CD14-positive monocyte (primary cell): Measurements from ENCODE around the gene CRY2. TPM values are rescaled to one million over a fixed set of nuclear protein-coding genes. Genes with fewer than 3 reads are reported as not detected.
A peak's percentile ranks its signal among the peaks of the same experiment; 100 is the strongest.

Experiments used
- DNase-seq, 3 donors: peaks; one replicate each; pipeline ENCODE4 v3.0.0-alpha.2; 2011 to 2022
- H2AFZ ChIP-seq: 2 replicates; pipeline ENCODE4 v1.6.0; 2012; ENCODE audit warnings: mild to moderate bottlenecking, low read depth, low read length, inconsistent platforms; ENCODE audit not compliant: insufficient read depth, poor library complexity, severe bottlenecking
- H3K27ac ChIP-seq, 2 donors: 1 replicate in 1 of 2; 2 replicates in 1 of 2; pipeline ENCODE4 v1.5.1; 2012 to 2013; ENCODE audit warnings: low read length in 2 of 2, control low read depth in 1 of 2, inconsistent platforms in 1 of 2, low read depth in 1 of 2, mild to moderate bottlenecking in 1 of 2
- H3K27me3 ChIP-seq, 2 donors: one replicate each; pipeline versions ENCODE4 v1.6.0 to v1.6.1; 2011 to 2013; ENCODE audit warnings: low read length in 2 of 2; ENCODE audit not compliant: control insufficient read depth in 2 of 2, insufficient read depth in 2 of 2
- H3K36me3 ChIP-seq, 2 donors: replicated peaks in 1 of 2; 1 replicate in 1 of 2; 2 replicates in 1 of 2; pipeline versions ENCODE4 v1.5.1 to v1.6.1; 2012 to 2013; ENCODE audit warnings: low read length in 2 of 2, control low read depth in 1 of 2, inconsistent platforms in 1 of 2, mild to moderate bottlenecking in 1 of 2; ENCODE audit not compliant: insufficient read depth in 2 of 2, control insufficient read depth in 1 of 2
- H3K4me1 ChIP-seq, 2 donors: 1 replicate in 1 of 2; 2 replicates in 1 of 2; pipeline versions ENCODE4 v1.5.1 to v1.6.1; 2012 to 2013; ENCODE audit warnings: low read length in 2 of 2, control low read depth in 1 of 2, inconsistent platforms in 1 of 2, mild to moderate bottlenecking in 1 of 2, moderate library complexity in 1 of 2; ENCODE audit not compliant: insufficient read depth in 2 of 2, control insufficient read depth in 1 of 2
- H3K4me2 ChIP-seq: replicated peaks from 2 replicates; pipeline ENCODE3; 2012; ENCODE audit warnings: low read length, moderate library complexity, mild to moderate bottlenecking; ENCODE audit not compliant: poor library complexity, severe bottlenecking; ENCODE audit errors: extremely low read depth
- H3K4me3 ChIP-seq, 3 experiments: fragments of 200-600 bp in 1 of 3; sonication (generic) in 1 of 3; replicated peaks in 1 of 3; 1 replicate in 2 of 3; 2 replicates in 1 of 3; pipeline ENCODE4 v1.5.1; 2011 to 2013; ENCODE audit warnings: low read length in 3 of 3, mild to moderate bottlenecking in 3 of 3, control low read depth in 2 of 3, low read depth in 2 of 3, inconsistent platforms in 1 of 3, moderate library complexity in 1 of 3
- H3K79me2 ChIP-seq: 2 replicates; pipeline ENCODE4 v1.6.0; 2012; ENCODE audit warnings: mild to moderate bottlenecking, control low read depth, inconsistent platforms, low read length, moderate library complexity; ENCODE audit not compliant: insufficient read depth
- H3K9ac ChIP-seq: 2 replicates; pipeline ENCODE4 v1.6.0; 2017; ENCODE audit warnings: low read length, mild to moderate bottlenecking; ENCODE audit not compliant: insufficient read depth, poor library complexity, severe bottlenecking
- H3K9me3 ChIP-seq, 2 donors: replicated peaks in 1 of 2; 1 replicate in 1 of 2; 2 replicates in 1 of 2; pipeline versions ENCODE4 v1.5.1 to v1.6.1; 2012 to 2013; ENCODE audit warnings: low read length in 2 of 2, control low read depth in 1 of 2; ENCODE audit not compliant: control insufficient read depth in 1 of 2, insufficient read depth in 1 of 2
- H4K20me1 ChIP-seq: 2 replicates; pipeline ENCODE4 v1.6.0; 2012; ENCODE audit warnings: mild to moderate bottlenecking, low read length, control low read depth, moderate library complexity; ENCODE audit not compliant: insufficient read depth
- H3K27ac Mint-ChIP-seq, 7 donors: one replicate each; pipeline ENCODE4 v1.8.0; 2020; ENCODE audit warnings: mild to moderate bottlenecking in 7 of 7, mixed read lengths in 7 of 7, moderate library complexity in 6 of 7, inconsistent platforms in 2 of 7
- H3K27me3 Mint-ChIP-seq, 3 donors: one replicate each; pipeline ENCODE4 v1.8.0; 2021 to 2022; ENCODE audit warnings: low read depth in 3 of 3, mild to moderate bottlenecking in 3 of 3, mixed read lengths in 3 of 3, moderate library complexity in 3 of 3, inconsistent platforms in 1 of 3
- H3K36me3 Mint-ChIP-seq, 2 donors: one replicate each; pipeline ENCODE4 v1.8.0; 2020; ENCODE audit warnings: mixed read lengths in 2 of 2, inconsistent platforms in 1 of 2, mild to moderate bottlenecking in 1 of 2
- H3K4me1 Mint-ChIP-seq: one replicate; pipeline ENCODE4 v1.8.0; 2020; ENCODE audit warnings: mild to moderate bottlenecking, mixed read lengths
- H3K4me3 Mint-ChIP-seq, 2 donors: one replicate each; pipeline ENCODE4 v1.8.0; 2020; ENCODE audit warnings: mild to moderate bottlenecking in 2 of 2, mixed read lengths in 2 of 2, moderate library complexity in 1 of 2
- H3K9me3 Mint-ChIP-seq, 7 donors: one replicate each; pipeline ENCODE4 v1.8.0; 2020 to 2022; ENCODE audit warnings: mixed read lengths in 7 of 7, mild to moderate bottlenecking in 6 of 7, moderate library complexity in 6 of 7, inconsistent platforms in 2 of 7
- WGBS: methylation state at CpG from one replicate; pipeline ENCODE4 v1.1.5; 2013; ENCODE audit warnings: missing lambda C conversion rate; ENCODE audit not compliant: insufficient coverage; 5-methylcytosine and 5-hydroxymethylcytosine counted together
- intact Hi-C, 2 donors: fragments of 100-400 bp; cut with micrococcal nuclease; formaldehyde crosslinking; loops; one replicate each; pipeline versions ENCODE4 v1.15.0 to v1.15.1; 2023
- polyA plus RNA-seq, 3 donors: library from polyadenylated mRNA; depleted of rRNA in 1 of 3; unstranded in 2 of 3; stranded (reverse) in 1 of 3; fragments of 300-500 nt in 2 of 3; fragments of >200 nt in 1 of 3; fragmentation: Illumina TruSeq in 2 of 3; gene quantifications; 1 replicate in 2 of 3; 2 replicates in 1 of 3; pipeline ENCODE4 v1.2.3, GENCODE V29; 2012 to 2021
- TF ChIP-seq, protein P1 (sequence below): fragments of 200-600 bp; IDR thresholded peaks from one replicate; pipeline ENCODE4 v1.8.0; 2022; ENCODE audit warnings: antibody characterized with exemption, mild to moderate bottlenecking

CRY2 gene
- polyA plus RNA-seq, 3 donors = 5.1 to 12.5 (median 7.2) TPM

DNA sequence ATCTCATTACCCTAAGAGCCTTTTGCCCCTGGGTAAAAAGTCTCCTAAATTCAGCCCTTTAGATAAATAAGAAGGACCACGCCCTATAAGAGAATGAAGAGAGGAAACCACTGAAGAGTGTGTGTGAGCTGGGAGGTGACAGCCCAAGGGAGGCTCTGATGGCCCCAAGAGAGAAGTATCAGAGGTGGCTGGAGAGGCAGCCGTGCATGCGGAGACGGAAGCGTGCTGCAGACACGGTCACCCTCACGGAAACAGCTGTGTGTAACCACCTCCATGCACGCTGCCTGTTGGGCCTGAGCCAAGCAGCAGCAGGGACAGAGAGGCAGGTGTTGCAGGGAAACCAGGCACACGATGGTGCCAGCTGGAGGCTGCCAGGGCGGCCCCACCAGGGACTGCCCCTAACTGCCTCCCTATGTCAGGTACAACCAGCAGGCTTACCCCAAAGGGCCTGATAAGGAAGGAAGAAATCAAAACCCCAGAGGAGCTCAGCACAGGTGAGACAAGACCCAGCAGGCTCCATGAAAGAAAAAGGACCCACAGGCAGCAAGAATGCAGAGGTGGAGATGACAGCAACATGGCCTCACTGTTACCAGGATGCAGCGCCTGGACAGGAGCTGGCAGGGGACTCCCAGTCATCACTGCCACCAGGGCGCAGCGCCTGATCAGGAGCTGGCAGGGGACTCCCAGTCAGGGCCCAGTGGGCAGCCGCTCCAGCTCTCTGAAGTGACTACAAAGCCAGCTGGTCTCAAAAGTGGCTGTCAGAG lies 82.9 kb downstream of the CRY2 start:
- Histone ChIP-seq H3K4me3 (no peak overlapping the region), H3K4me1 (peaks cover 60% of the 10 kb centered on the region in 2 donors), H4K20me1 (peaks cover 55% of the 10 kb centered on the region), H3K27ac (peak overlapping the region; percentile 38 to 56), H2AFZ (no peak overlapping the region), H3K9me3 (no peaks in the 10 kb centered on the region), H3K4me2 (peak overlapping the region; percentile 12), H3K36me3 (peaks cover 25 to 33% of the 10 kb centered on the region in 2 donors), H3K27me3 (no peaks in the 10 kb centered on the region), H3K9ac (no peak overlapping the region), H3K79me2 (peaks cover 38% of the 10 kb centered on the region)
- 55% methylated on average over 14 of the region's 14 CpGs for WGBS
- Mint-ChIP-seq H3K27ac (peak overlapping the region in 6 of 7 donors; percentile 72 to 83 (median 79)), H3K4me3 (peak overlapping the region; percentile 16 to 33), H3K4me1 (peaks cover 67% of the 10 kb centered on the region), H3K36me3 (peaks cover 30 to 52% of the 10 kb centered on the region in 2 donors), H3K27me3 (peaks cover 0 to 3% (median 0%) of the 10 kb centered on the region in 3 donors), H3K9me3 (no peaks in the 10 kb centered on the region)
- DNase-seq = peak in 2 of 3 donors; percentile 20 to 37
- intact Hi-C loops = no loop called here
- TF ChIP-seq, protein P1, sequence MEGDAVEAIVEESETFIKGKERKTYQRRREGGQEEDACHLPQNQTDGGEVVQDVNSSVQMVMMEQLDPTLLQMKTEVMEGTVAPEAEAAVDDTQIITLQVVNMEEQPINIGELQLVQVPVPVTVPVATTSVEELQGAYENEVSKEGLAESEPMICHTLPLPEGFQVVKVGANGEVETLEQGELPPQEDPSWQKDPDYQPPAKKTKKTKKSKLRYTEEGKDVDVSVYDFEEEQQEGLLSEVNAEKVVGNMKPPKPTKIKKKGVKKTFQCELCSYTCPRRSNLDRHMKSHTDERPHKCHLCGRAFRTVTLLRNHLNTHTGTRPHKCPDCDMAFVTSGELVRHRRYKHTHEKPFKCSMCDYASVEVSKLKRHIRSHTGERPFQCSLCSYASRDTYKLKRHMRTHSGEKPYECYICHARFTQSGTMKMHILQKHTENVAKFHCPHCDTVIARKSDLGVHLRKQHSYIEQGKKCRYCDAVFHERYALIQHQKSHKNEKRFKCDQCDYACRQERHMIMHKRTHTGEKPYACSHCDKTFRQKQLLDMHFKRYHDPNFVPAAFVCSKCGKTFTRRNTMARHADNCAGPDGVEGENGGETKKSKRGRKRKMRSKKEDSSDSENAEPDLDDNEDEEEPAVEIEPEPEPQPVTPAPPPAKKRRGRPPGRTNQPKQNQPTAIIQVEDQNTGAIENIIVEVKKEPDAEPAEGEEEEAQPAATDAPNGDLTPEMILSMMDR = no peak

DNA sequence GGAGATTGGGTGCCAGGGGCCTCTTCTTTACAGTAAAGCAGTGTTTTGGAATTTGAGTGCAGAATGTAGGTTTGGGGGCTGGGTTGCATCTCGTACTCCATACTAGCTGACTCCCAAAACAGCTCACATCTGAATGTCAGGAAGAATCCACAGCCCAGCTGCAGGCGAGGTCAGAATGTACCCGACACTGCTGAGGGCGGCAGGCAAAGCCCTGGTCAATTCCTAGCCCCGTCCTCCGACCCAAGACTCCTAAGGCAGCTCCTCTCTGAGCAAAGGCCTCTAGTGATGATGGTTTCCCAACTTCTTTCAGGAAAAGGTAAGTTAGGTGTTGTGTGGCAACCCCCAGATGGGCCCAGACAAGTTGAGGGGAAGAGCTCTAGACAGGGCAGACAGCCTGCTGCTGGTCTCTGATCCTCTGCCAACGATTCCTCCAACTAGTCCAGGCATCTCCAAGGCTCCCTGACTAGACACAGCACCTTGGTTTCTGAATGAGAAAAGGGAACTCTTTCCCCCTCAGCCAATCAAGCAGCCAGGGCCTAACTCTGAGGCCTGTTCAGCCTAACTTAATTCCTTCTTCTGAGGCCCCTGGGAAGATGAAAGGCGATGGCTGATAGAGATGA lies 83.8 kb downstream of the CRY2 start:
- DNase-seq = no peak
- Histone ChIP-seq H3K9ac (peak overlapping the region; percentile 42), H3K27me3 (no peaks in the 10 kb centered on the region), H3K36me3 (peaks cover 30 to 41% of the 10 kb centered on the region in 2 donors), H2AFZ (no peak overlapping the region), H3K27ac (peak overlapping the region; percentile 39 to 50), H3K4me2 (no peak overlapping the region), H3K4me3 (no peak overlapping the region), H3K79me2 (peaks cover 38% of the 10 kb centered on the region), H4K20me1 (peaks cover 60% of the 10 kb centered on the region), H3K9me3 (no peaks in the 10 kb centered on the region), H3K4me1 (peaks cover 68 to 69% of the 10 kb centered on the region in 2 donors)
- TF ChIP-seq, protein P1 = no peak
- no peaks in the 10 kb centered on the region for H3K9me3 Mint-ChIP-seq
- WGBS = 83% methylated on average over 6 of the region's 8 CpGs
- peaks cover 75% of the 10 kb centered on the region for H3K4me1 Mint-ChIP-seq
- H3K27ac Mint-ChIP-seq = peak overlapping the region; percentile 48 to 86 (median 78)
- no peak overlapping the region for H3K4me3 Mint-ChIP-seq
- H3K27me3 Mint-ChIP-seq = no peaks in the 10 kb centered on the region
- intact Hi-C loops = no loop called here
- peaks cover 35 to 60% of the 10 kb centered on the region in 2 donors for H3K36me3 Mint-ChIP-seq
